Brain microvascular endothelial cell (primary cell): Measurements from ENCODE around the gene SLC22A13.

Experiments
- DNase-seq: peaks from one replicate; pipeline ENCODE4 v3.0.0-alpha.2; 2020
- H3K27ac ChIP-seq: fragments of 250-450 bp; sonication (Bioruptor Pico); 2 replicates; pipeline ENCODE4 v1.5.1; 2020; ENCODE audit warnings: mild to moderate bottlenecking, moderate library complexity
- H3K27me3 ChIP-seq: fragments of 250-450 bp; sonication (Bioruptor Pico); replicated peaks from 2 replicates; pipeline ENCODE4 v1.5.1; 2020; ENCODE audit warnings: mild to moderate bottlenecking
- H3K36me3 ChIP-seq: fragments of 250-450 bp; sonication (Bioruptor Pico); replicated peaks from 2 replicates; pipeline ENCODE4 v1.5.1; 2020; ENCODE audit warnings: mild to moderate bottlenecking
- H3K4me3 ChIP-seq: 2 replicates; pipeline ENCODE4 v1.5.1; 2011; ENCODE audit warnings: low read depth, mild to moderate bottlenecking, control low read depth, low read length, moderate library complexity
- in situ Hi-C: cut with HindIII; loops from 2 replicates; pipeline ENCODE4 v1.10.0; 2017; ENCODE audit warnings: low sequenced_read_pairs, low pct_ligation_motif_present
- TF ChIP-seq, protein P1 (sequence below): IDR thresholded peaks from 2 replicates; pipeline ENCODE4 v1.5.1; 2011; ENCODE audit warnings: low read depth, mild to moderate bottlenecking, moderate library complexity, low read length, control low read depth, inconsistent platforms; ENCODE audit errors: missing control alignments

The SLC22A13 gene

DNA sequence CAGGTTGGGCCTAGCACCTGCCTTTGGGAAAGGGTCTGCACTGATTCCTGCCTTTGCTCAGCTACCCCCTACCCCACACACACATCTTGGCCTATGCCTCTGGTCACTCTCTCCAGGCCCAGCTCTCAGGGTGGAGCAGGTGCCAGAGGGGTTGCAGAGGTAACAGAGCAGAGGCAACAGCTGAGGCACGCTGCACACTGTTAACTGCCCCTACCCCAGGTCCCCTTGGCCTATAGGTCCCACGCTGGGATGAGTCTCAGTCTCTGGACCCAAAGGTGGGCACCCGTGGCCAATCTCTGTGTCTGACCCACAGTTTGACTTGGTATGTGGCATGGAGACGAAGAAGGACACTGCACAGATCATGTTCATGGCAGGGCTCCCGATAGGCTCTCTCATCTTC is 41.3 kb downstream of the SLC22A13 start:
- Histone ChIP-seq H3K27ac (no peak overlapping the region), H3K36me3 (no peaks in the 10 kb centered on the region), H3K27me3 (no peaks in the 10 kb centered on the region), H3K4me3 (no peak overlapping the region)
- DNase-seq: no peak
- in situ Hi-C loops: no loop called here
- TF ChIP-seq, protein P1, sequence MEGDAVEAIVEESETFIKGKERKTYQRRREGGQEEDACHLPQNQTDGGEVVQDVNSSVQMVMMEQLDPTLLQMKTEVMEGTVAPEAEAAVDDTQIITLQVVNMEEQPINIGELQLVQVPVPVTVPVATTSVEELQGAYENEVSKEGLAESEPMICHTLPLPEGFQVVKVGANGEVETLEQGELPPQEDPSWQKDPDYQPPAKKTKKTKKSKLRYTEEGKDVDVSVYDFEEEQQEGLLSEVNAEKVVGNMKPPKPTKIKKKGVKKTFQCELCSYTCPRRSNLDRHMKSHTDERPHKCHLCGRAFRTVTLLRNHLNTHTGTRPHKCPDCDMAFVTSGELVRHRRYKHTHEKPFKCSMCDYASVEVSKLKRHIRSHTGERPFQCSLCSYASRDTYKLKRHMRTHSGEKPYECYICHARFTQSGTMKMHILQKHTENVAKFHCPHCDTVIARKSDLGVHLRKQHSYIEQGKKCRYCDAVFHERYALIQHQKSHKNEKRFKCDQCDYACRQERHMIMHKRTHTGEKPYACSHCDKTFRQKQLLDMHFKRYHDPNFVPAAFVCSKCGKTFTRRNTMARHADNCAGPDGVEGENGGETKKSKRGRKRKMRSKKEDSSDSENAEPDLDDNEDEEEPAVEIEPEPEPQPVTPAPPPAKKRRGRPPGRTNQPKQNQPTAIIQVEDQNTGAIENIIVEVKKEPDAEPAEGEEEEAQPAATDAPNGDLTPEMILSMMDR: no peak

- in situ Hi-C loops: no loop called here
These were observed 42.0 kb downstream of the SLC22A13 start for GRCh38 chr3:38307599-38307998.

DNA sequence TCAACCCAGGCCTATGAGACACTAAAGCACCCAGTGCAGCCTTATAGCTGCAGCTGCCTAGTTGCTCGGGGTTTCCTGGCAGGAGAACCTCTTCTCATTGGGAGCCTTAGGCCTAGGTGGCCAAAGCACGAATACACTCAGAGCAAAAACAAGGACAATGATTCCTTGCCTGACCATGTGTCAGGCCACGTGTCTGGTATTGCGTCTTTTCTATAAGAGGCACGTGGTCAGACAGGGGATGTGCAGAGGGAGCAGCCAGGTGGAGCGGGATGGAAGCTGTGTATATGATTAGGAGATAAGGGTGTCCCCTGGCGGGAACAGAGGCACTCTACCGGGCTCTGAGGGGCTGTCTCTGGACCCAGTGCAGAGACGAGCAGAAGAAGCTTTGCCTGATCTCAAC is 42.8 kb downstream of the SLC22A13 start:
- no peaks in the 10 kb centered on the region for H3K36me3 ChIP-seq

More at GRCh38 chr3:38307599-38307998, 42.0 kb downstream of the SLC22A13 start:
- H3K4me3 ChIP-seq: no peak overlapping the region
- no peak overlapping the region for H3K27ac ChIP-seq
- H3K36me3 ChIP-seq: no peaks in the 10 kb centered on the region
- DNase-seq: no peak
- TF ChIP-seq, protein P1: no peak
- H3K27me3 ChIP-seq: no peaks in the 10 kb centered on the region

DNA sequence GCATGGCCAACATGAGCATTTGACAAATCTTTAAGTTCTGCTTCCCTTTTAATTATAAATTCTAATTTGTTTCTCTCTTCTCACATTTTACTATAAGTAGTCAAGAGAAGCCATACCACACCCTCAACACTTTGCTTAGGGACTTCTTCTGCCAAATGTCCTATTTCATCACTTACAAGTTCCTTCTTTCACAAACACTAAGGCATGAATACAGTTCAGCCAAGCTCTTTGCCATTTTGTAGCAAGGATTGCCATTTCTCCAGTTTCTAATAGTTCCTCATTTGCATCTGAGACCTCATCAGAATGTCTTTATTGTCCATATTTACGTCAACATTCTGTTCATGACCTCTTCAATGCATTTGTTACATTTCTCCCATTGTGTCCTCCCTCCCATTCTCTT is 45.9 kb downstream of the SLC22A13 start:
- no peak overlapping the region for H3K4me3 ChIP-seq
- no peak overlapping the region for H3K27ac ChIP-seq
- TF ChIP-seq, protein P1: no peak
- DNase-seq: no peak
- H3K27me3 ChIP-seq: no peaks in the 10 kb centered on the region
- H3K36me3 ChIP-seq: no peaks in the 10 kb centered on the region
- in situ Hi-C loops: no loop called here

More for the DNA sequence above, 42.8 kb downstream of the SLC22A13 start:
- TF ChIP-seq, protein P1: no peak
- no peaks in the 10 kb centered on the region for H3K27me3 ChIP-seq
- no peak overlapping the region for H3K4me3 ChIP-seq
- no peak overlapping the region for H3K27ac ChIP-seq
- DNase-seq: no peak
- in situ Hi-C loops: no loop called here

- Histone ChIP-seq H3K4me3 (no peak overlapping the region), H3K36me3 (no peaks in the 10 kb centered on the region), H3K27ac (no peak overlapping the region), H3K27me3 (no peaks in the 10 kb centered on the region)
- in situ Hi-C loops: no loop called here
- DNase-seq: no peak
- TF ChIP-seq, protein P1: no peak
These were observed 46.3 kb downstream of the SLC22A13 start for GRCh38 chr3:38311941-38312340.

- Histone ChIP-seq H3K27me3 (no peaks in the 10 kb centered on the region), H3K27ac (no peak overlapping the region), H3K36me3 (no peaks in the 10 kb centered on the region), H3K4me3 (no peak overlapping the region)
- DNase-seq: no peak
- in situ Hi-C loops: no loop called here
- TF ChIP-seq, protein P1: no peak
These were observed 46.7 kb downstream of the SLC22A13 start for GRCh38 chr3:38312356-38312755.
